SU-DHL-6 (cell line): ENCODE results near the gene CSPG4.

Source experiments
- CTCF ChIP-seq: fragments of 200-600 bp; sonication (generic); IDR thresholded peaks from one replicate; pipeline ENCODE4 v1.5.1; 2017; ENCODE audit warnings: antibody characterized with exemption, mild to moderate bottlenecking, low read length, moderate library complexity; ENCODE audit not compliant: insufficient read depth, poor library complexity, severe bottlenecking
- EZH2phosphoT487 ChIP-seq: fragments of 200-600 bp; sonication (generic), shearing (Covaris generic); conservative IDR thresholded peaks from 2 replicates; pipeline ENCODE4 v1.6.1; 2018; ENCODE audit warnings: mild to moderate bottlenecking, antibody characterized with exemption, low read length, moderate library complexity, mixed read lengths

- TF ChIP-seq CTCF (no peak), EZH2phosphoT487 (no peak)
Observed at GRCh38 chr15:75655931-75656330, 56.7 kb downstream of the CSPG4 start.
